HCT116 (cell line): ENCODE data around the gene ATP6V1A. TPM values are rescaled to one million over a fixed set of nuclear protein-coding genes. Genes with fewer than 3 reads are reported as not detected.
A peak's percentile ranks its signal among the peaks of the same experiment; 100 is the strongest.

Experiments used
- ATAC-seq: fragments of 200-7000 bp; cut with Tn5 transposase; 2 replicates; pipeline ENCODE4 v1.9.1; 2020; ENCODE audit warnings: mild to moderate bottlenecking, moderate library complexity
- BruUV-seq: library from RNA; stranded (reverse); fragments of 400-500 nt; replicated peaks from 2 replicates; lab custom pipeline; 2021; lab: Mats Ljungman, UMichigan
- CTCF ChIA-PET: fragments of 300-600 bp; sonication (Branson Sonifier 250); formaldehyde crosslinking; loops from one replicate; lab custom pipeline; 2021; ENCODE audit warnings: antibody characterized with exemption; lab: Charles Lee
- POLR2A ChIA-PET: fragments of 300-600, 350-600 bp; sonication (Branson Sonifier 250); formaldehyde crosslinking; loops from one replicate; lab custom pipeline; 2021; ENCODE audit warnings: antibody characterized with exemption; lab: Charles Lee
- RAD21 ChIA-PET, 2 experiments: fragments of 300-600 bp; sonication (Branson Sonifier 250); formaldehyde crosslinking; loops; one replicate each; lab custom pipeline; 2023; ENCODE audit warnings: low total read pairs in 2 of 2; ENCODE audit not compliant: uncharacterized antibody in 2 of 2, unreplicated experiment in 2 of 2, low non-redundant PET in 1 of 2; lab: Charles Lee
- DNase-seq: peaks from one replicate; pipeline ENCODE4 v3.0.0-alpha.2; 2010; ENCODE audit warnings: low read depth, low spot score
- H2AFZ ChIP-seq: fragments of 200-600 bp; shearing (Covaris generic), sonication (generic); 2 replicates; pipeline ENCODE4 v1.6.1; 2017; ENCODE audit warnings: low read depth, mixed run types, mixed read lengths, antibody characterized with exemption, low read length; ENCODE audit not compliant: poor library complexity, severe bottlenecking
- H3K27ac ChIP-seq: 2 replicates; pipeline ENCODE4 v1.5.1; 2012; ENCODE audit warnings: low read depth, low read length
- H3K27me3 ChIP-seq: fragments of 200-600 bp; sonication (generic); 2 replicates; pipeline ENCODE4 v1.6.1; 2016; ENCODE audit warnings: mixed run types, low read length, mixed read lengths; ENCODE audit not compliant: insufficient read depth
- H3K36me3 ChIP-seq, 2 experiments: fragments of 200-500 bp in 1 of 2; fragments of 200-600 bp in 1 of 2; sonication (Bioruptor generic) in 1 of 2; sonication (generic) in 1 of 2; 2 replicates each; pipeline versions ENCODE4 v1.5.1 to v1.6.1; 2014 to 2016; ENCODE audit warnings: low read length in 2 of 2, inconsistent platforms in 1 of 2, mixed read lengths in 1 of 2, mixed run types in 1 of 2; ENCODE audit not compliant: insufficient read depth in 2 of 2, control insufficient read depth in 1 of 2
- H3K4me1 ChIP-seq, 2 experiments: fragments of 200-600 bp in 1 of 2; sonication (generic) in 1 of 2; 2 replicates each; pipeline versions ENCODE4 v1.5.1 to v1.6.1; 2012 to 2017; ENCODE audit warnings: low read length in 2 of 2, inconsistent platforms in 1 of 2, mild to moderate bottlenecking in 1 of 2, mixed read lengths in 1 of 2, mixed run types in 1 of 2, moderate library complexity in 1 of 2; ENCODE audit not compliant: insufficient read depth in 2 of 2, control insufficient read depth in 1 of 2
- H3K4me2 ChIP-seq: fragments of 200-600 bp; sonication (generic); 2 replicates; pipeline ENCODE4 v1.6.1; 2017; ENCODE audit warnings: mixed run types, low read length, mixed read lengths
- H3K4me3 ChIP-seq, 2 experiments: fragments of 200-600 bp in 1 of 2; sonication (generic) in 1 of 2; replicated peaks in 1 of 2; 2 replicates each; pipeline ENCODE4 v1.5.1; 2011 to 2016; ENCODE audit warnings: low read length in 2 of 2, control low read depth in 1 of 2, low read depth in 1 of 2, mild to moderate bottlenecking in 1 of 2, mixed read lengths in 1 of 2, mixed run types in 1 of 2
- H3K79me2 ChIP-seq: fragments of 200-600 bp; sonication (generic); 2 replicates; pipeline ENCODE4 v1.6.1; 2017; ENCODE audit warnings: mild to moderate bottlenecking, mixed run types, low read length, moderate library complexity, mixed read lengths; ENCODE audit not compliant: insufficient read depth
- H3K9ac ChIP-seq: fragments of 200-600 bp; sonication (generic); 2 replicates; pipeline ENCODE4 v1.6.1; 2016; ENCODE audit warnings: low read length, mixed read lengths
- H3K9me2 ChIP-seq: fragments of 200-600 bp; sonication (generic), shearing (Covaris generic); 2 replicates; pipeline ENCODE4 v1.6.1; 2017; ENCODE audit warnings: mixed run types, mild to moderate bottlenecking, moderate library complexity; ENCODE audit not compliant: insufficient read depth
- H3K9me3 ChIP-seq, 2 experiments: fragments of 200-500 bp in 1 of 2; fragments of 200-600 bp in 1 of 2; sonication (Bioruptor generic) in 1 of 2; sonication (generic) in 1 of 2; 2 replicates each; pipeline ENCODE4 v1.6.1; 2014 to 2017; ENCODE audit warnings: low read length in 2 of 2, mixed read lengths in 2 of 2, inconsistent platforms in 1 of 2, low read depth in 1 of 2, mild to moderate bottlenecking in 1 of 2, mixed run types in 1 of 2, moderate library complexity in 1 of 2; ENCODE audit not compliant: control insufficient read depth in 1 of 2, insufficient read depth in 1 of 2
- H4K20me1 ChIP-seq: fragments of 200-600 bp; sonication (generic), shearing (Covaris generic); 2 replicates; pipeline ENCODE4 v1.6.1; 2017; ENCODE audit warnings: mixed run types, mild to moderate bottlenecking, moderate library complexity; ENCODE audit not compliant: insufficient read depth
- CBX3 ChIP-seq: IDR thresholded peaks from 2 replicates; pipeline ENCODE4 v1.6.1; 2012; ENCODE audit warnings: low read depth
- EGR1 ChIP-seq: IDR thresholded peaks from 2 replicates; pipeline ENCODE4 v1.6.1; 2012; ENCODE audit warnings: low read depth
- ELF1 ChIP-seq: IDR thresholded peaks from 2 replicates; pipeline ENCODE4 v1.6.1; 2012; ENCODE audit warnings: low read depth, borderline replicate concordance
- EZH2 ChIP-seq: fragments of 200-600 bp; sonication (generic); IDR thresholded peaks from 2 replicates; pipeline ENCODE4 v1.6.1; 2017; ENCODE audit warnings: antibody characterized with exemption, mixed run types
- EZH2phosphoT487 ChIP-seq: fragments of 200-600 bp; IDR thresholded peaks from 2 replicates; pipeline ENCODE4 v1.6.1; 2018; ENCODE audit warnings: antibody characterized with exemption, borderline replicate concordance
- FOSL1 ChIP-seq: IDR thresholded peaks from 2 replicates; pipeline ENCODE4 v1.6.1; 2012; ENCODE audit warnings: low read depth
- JUND ChIP-seq: IDR thresholded peaks from 2 replicates; pipeline ENCODE4 v1.6.1; 2012
- POLR2A ChIP-seq: IDR thresholded peaks from 2 replicates; pipeline ENCODE4 v1.7.0; 2011; ENCODE audit warnings: borderline replicate concordance; ENCODE audit not compliant: insufficient read depth, insufficient read length; ENCODE audit errors: extremely low read depth
- SP1 ChIP-seq: IDR thresholded peaks from 2 replicates; pipeline ENCODE4 v1.6.1; 2012; ENCODE audit warnings: low read depth
- SRF ChIP-seq: IDR thresholded peaks from 2 replicates; pipeline ENCODE4 v1.6.1; 2012; ENCODE audit warnings: low read depth
- YY1 ChIP-seq: IDR thresholded peaks from 2 replicates; pipeline ENCODE4 v1.6.1; 2011; ENCODE audit warnings: low read length, low read depth, moderate library complexity, mild to moderate bottlenecking; ENCODE audit not compliant: insufficient replicate concordance; ENCODE audit errors: extremely low read depth
- ZFX ChIP-seq: fragments of 450-650 bp; IDR thresholded peaks from 2 replicates; pipeline ENCODE4 v1.6.1; 2017
- ZNF274 ChIP-seq: fragments of 200-500 bp; sonication (Bioruptor generic); IDR thresholded peaks from 2 replicates; pipeline ENCODE4 v1.6.1; 2014; ENCODE audit warnings: mild to moderate bottlenecking, low read depth, low read length, inconsistent platforms
- intact Hi-C: fragments of 100-400 bp; cut with micrococcal nuclease; formaldehyde crosslinking; loops from 2 replicates; pipeline ENCODE4 v1.10.0; 2022
- total RNA-seq: library from RNA; stranded (reverse); gene quantifications from one replicate; pipeline ENCODE4 v1.2.1, GENCODE V29; 2021; ENCODE audit not compliant: unreplicated experiment
- TF ChIP-seq, protein P1 (sequence below): IDR thresholded peaks from 2 replicates; pipeline ENCODE4 v1.6.1; 2012; ENCODE audit warnings: low read depth
- TF ChIP-seq, protein P2 (sequence below), 3 experiments: fragments of 200-600 bp in 1 of 3; sonication (generic) in 1 of 3; IDR thresholded peaks in 2 of 3; conservative IDR thresholded peaks in 1 of 3; 2 replicates each; pipeline ENCODE4 v1.5.1; 2012 to 2017; ENCODE audit warnings: low read depth in 2 of 3, low read length in 2 of 3, antibody characterized with exemption in 1 of 3, borderline replicate concordance in 1 of 3, control low read depth in 1 of 3, mild to moderate bottlenecking in 1 of 3, mixed read lengths in 1 of 3, mixed run types in 1 of 3, moderate library complexity in 1 of 3; ENCODE audit not compliant: insufficient read depth in 1 of 3
- TF ChIP-seq, protein P3 (sequence below): IDR thresholded peaks from 2 replicates; pipeline ENCODE4 v1.6.1; 2012
- TF ChIP-seq, protein P4 (sequence below): IDR thresholded peaks from 2 replicates; pipeline ENCODE4 v1.6.1; 2012
- TF ChIP-seq, protein P5 (sequence below): IDR thresholded peaks from 2 replicates; pipeline ENCODE4 v1.6.1; 2011; ENCODE audit warnings: mild to moderate bottlenecking, low read length, moderate library complexity; ENCODE audit not compliant: insufficient replicate concordance; ENCODE audit errors: extremely low read depth

The ATP6V1A gene
- total RNA-seq, 1 experiment from 2014 or later, result 54.7 TPM

DNA sequence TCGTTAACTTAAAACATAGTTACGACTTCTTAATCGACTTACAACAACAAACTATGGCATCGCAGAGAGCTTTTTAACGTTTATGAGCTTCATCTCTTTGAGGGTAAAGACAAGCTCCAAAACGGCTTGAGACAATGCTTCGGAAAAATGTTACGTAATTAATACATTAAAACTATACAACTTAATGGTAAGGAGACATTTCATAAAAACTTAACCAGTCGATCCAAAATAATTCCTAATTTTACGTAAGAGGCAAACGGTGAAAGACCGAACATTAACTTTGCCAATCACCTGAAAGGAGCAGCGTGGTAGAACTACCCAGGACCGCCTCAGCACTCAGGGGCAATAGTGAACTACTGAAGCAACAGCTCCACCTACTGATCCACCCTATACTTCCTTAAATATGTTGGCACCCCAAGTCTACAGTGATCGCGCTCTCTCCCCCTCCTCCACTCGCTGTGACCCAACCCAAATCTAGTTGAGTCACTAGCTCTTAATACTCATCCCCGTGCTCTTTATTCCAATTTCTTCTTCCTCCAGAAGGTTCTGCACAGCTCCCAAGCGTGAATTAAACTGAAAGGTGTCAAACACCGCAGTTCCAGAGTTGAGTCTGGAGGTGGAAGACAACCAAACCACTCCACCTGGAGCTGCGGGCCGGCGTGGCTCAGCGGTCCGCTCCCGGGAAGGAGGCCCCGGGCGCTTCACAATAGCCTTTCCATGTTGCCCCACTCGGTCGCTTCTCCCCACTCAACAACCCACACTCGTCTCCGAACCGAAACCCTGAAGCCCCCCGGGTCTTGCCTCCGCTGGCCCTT lies 1.7 kb upstream of the ATP6V1A start:
- peak overlapping the region; percentile 99 for H3K9ac ChIP-seq
- no peaks in the 10 kb centered on the region for H3K27me3 ChIP-seq
- ChIA-PET RAD21 (no interaction called here), CTCF (interaction anchor here (0.5 to 2.0 kb wide), 9 partner anchors 9 to 681 kb away, joined by 3 to 29 read pairs (median 3); no protein-coding TSS in a partner anchor), POLR2A (interaction anchor here (1.2 to 2.7 kb wide), 2 partner anchors 9 to 16 kb away, joined by 4 to 7 read pairs; no protein-coding TSS in a partner anchor)
- peak overlapping the region; percentile 95 for H3K27ac ChIP-seq
- no peaks in the 10 kb centered on the region for H3K9me2 ChIP-seq
- intact Hi-C loops, result loop anchor here (2.0 kb wide), 1 partner anchor 250 kb away; no protein-coding TSS in a partner anchor
- H3K4me1 ChIP-seq, result peaks cover 6 to 23% of the 10 kb centered on the region in 2 experiments; a peak in 3 of 4 replicates
- peaks cover 85% of the 10 kb centered on the region for H3K79me2 ChIP-seq
- peaks cover 36% of the 10 kb centered on the region; the same call in 1 of the 2 replicates for H4K20me1 ChIP-seq
- DNase-seq (peak; percentile 80), ATAC-seq (peak; percentile 74)
- BruUV-seq, result TSS peak; percentile 35
- no peaks in the 10 kb centered on the region for H3K9me3 ChIP-seq
- H2AFZ ChIP-seq, result no peak overlapping the region
- H3K4me2 ChIP-seq, result peak overlapping the region; percentile 90
- H3K36me3 ChIP-seq, result peaks cover 2 to 20% of the 10 kb centered on the region in 2 experiments; a peak in 1 of 4 replicates
- peak overlapping the region; percentile 93 for H3K4me3 ChIP-seq
- TF ChIP-seq SRF (no peak), EZH2phosphoT487 (no peak), FOSL1 (no peak), CBX3 (no peak), ZNF274 (no peak), POLR2A (no peak), SP1 (0 out of 2 replicates have a peak, but pooled peaks have one; percentile 16), EGR1 (no peak), ZFX (no peak), EZH2 (no peak), ELF1 (no peak), JUND (no peak), YY1 (no peak)
- TF ChIP-seq, protein P1, sequence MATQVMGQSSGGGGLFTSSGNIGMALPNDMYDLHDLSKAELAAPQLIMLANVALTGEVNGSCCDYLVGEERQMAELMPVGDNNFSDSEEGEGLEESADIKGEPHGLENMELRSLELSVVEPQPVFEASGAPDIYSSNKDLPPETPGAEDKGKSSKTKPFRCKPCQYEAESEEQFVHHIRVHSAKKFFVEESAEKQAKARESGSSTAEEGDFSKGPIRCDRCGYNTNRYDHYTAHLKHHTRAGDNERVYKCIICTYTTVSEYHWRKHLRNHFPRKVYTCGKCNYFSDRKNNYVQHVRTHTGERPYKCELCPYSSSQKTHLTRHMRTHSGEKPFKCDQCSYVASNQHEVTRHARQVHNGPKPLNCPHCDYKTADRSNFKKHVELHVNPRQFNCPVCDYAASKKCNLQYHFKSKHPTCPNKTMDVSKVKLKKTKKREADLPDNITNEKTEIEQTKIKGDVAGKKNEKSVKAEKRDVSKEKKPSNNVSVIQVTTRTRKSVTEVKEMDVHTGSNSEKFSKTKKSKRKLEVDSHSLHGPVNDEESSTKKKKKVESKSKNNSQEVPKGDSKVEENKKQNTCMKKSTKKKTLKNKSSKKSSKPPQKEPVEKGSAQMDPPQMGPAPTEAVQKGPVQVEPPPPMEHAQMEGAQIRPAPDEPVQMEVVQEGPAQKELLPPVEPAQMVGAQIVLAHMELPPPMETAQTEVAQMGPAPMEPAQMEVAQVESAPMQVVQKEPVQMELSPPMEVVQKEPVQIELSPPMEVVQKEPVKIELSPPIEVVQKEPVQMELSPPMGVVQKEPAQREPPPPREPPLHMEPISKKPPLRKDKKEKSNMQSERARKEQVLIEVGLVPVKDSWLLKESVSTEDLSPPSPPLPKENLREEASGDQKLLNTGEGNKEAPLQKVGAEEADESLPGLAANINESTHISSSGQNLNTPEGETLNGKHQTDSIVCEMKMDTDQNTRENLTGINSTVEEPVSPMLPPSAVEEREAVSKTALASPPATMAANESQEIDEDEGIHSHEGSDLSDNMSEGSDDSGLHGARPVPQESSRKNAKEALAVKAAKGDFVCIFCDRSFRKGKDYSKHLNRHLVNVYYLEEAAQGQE, result no peak
- TF ChIP-seq, protein P2, sequence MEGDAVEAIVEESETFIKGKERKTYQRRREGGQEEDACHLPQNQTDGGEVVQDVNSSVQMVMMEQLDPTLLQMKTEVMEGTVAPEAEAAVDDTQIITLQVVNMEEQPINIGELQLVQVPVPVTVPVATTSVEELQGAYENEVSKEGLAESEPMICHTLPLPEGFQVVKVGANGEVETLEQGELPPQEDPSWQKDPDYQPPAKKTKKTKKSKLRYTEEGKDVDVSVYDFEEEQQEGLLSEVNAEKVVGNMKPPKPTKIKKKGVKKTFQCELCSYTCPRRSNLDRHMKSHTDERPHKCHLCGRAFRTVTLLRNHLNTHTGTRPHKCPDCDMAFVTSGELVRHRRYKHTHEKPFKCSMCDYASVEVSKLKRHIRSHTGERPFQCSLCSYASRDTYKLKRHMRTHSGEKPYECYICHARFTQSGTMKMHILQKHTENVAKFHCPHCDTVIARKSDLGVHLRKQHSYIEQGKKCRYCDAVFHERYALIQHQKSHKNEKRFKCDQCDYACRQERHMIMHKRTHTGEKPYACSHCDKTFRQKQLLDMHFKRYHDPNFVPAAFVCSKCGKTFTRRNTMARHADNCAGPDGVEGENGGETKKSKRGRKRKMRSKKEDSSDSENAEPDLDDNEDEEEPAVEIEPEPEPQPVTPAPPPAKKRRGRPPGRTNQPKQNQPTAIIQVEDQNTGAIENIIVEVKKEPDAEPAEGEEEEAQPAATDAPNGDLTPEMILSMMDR (IDR thresholded peaks at IDR 0.05 in 2 of 3, conservative IDR thresholded peaks at IDR 0.05 in 1 of 3; ENCODE audit: borderline replicate concordance in 1 of 3, insufficient read depth in 1 of 3, low read depth in 2 of 3, low read length in 2 of 3), result peak; percentile 48 to 63 (median 62); a peak in 5 of 6 replicates
- TF ChIP-seq, protein P3, sequence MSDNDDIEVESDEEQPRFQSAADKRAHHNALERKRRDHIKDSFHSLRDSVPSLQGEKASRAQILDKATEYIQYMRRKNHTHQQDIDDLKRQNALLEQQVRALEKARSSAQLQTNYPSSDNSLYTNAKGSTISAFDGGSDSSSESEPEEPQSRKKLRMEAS, result peak; percentile 64
- TF ChIP-seq, protein P4, sequence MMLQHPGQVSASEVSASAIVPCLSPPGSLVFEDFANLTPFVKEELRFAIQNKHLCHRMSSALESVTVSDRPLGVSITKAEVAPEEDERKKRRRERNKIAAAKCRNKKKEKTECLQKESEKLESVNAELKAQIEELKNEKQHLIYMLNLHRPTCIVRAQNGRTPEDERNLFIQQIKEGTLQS, result no peak
- TF ChIP-seq, protein P5, sequence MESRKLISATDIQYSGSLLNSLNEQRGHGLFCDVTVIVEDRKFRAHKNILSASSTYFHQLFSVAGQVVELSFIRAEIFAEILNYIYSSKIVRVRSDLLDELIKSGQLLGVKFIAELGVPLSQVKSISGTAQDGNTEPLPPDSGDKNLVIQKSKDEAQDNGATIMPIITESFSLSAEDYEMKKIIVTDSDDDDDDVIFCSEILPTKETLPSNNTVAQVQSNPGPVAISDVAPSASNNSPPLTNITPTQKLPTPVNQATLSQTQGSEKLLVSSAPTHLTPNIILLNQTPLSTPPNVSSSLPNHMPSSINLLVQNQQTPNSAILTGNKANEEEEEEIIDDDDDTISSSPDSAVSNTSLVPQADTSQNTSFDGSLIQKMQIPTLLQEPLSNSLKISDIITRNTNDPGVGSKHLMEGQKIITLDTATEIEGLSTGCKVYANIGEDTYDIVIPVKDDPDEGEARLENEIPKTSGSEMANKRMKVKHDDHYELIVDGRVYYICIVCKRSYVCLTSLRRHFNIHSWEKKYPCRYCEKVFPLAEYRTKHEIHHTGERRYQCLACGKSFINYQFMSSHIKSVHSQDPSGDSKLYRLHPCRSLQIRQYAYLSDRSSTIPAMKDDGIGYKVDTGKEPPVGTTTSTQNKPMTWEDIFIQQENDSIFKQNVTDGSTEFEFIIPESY, result no peak
